DOHH2 (cell line): ENCODE data around the gene ZBTB48.
"Not testable (repeated sequence)": the region's sequence is repeated elsewhere in the genome, so short reads cannot be mapped to it uniquely, and the experiment has no call there.

Source experiments
- EZH2phosphoT487 ChIP-seq: fragments of 200-600 bp; sonication (generic); IDR thresholded peaks from 2 replicates; pipeline ENCODE4 v1.6.1; 2017; ENCODE audit warnings: borderline replicate concordance, mild to moderate bottlenecking, antibody characterized with exemption, low read length, moderate library complexity, mixed read lengths
- TF ChIP-seq, protein P1 (sequence below): fragments of 200-600 bp; sonication (generic); IDR thresholded peaks from one replicate; pipeline ENCODE4 v1.5.1; 2014; ENCODE audit warnings: antibody characterized with exemption, mild to moderate bottlenecking, low read depth, low read length; ENCODE audit not compliant: poor library complexity, severe bottlenecking

DNA sequence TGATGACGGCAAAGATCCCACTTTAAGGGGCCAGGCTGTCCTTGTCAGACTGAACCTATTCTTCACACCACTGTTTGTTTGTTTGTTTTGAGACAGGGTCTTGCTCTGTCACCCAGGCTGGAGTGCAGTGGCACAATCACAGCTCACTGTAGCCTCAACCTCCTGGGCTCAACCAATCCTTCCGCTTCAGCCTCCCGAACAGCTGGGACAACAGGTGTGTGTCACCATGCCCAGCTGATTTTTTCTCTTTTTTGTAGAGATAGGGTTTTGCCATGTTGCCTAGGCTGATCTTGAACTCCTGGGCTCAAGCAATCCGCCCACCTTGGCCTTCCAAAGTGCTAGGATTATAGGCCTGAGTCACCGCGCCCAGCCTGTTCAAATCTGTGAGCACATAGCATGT is 57.0 kb downstream of the ZBTB48 start:
- TF ChIP-seq, protein P1, sequence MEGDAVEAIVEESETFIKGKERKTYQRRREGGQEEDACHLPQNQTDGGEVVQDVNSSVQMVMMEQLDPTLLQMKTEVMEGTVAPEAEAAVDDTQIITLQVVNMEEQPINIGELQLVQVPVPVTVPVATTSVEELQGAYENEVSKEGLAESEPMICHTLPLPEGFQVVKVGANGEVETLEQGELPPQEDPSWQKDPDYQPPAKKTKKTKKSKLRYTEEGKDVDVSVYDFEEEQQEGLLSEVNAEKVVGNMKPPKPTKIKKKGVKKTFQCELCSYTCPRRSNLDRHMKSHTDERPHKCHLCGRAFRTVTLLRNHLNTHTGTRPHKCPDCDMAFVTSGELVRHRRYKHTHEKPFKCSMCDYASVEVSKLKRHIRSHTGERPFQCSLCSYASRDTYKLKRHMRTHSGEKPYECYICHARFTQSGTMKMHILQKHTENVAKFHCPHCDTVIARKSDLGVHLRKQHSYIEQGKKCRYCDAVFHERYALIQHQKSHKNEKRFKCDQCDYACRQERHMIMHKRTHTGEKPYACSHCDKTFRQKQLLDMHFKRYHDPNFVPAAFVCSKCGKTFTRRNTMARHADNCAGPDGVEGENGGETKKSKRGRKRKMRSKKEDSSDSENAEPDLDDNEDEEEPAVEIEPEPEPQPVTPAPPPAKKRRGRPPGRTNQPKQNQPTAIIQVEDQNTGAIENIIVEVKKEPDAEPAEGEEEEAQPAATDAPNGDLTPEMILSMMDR, result not testable (repeated sequence)
- TF ChIP-seq EZH2phosphoT487, result not testable (repeated sequence)
